Esophagus muscularis mucosa (tissue), 4 donors: Measurements from ENCODE around the gene SENP6. TPM values are rescaled to one million over a fixed set of nuclear protein-coding genes. Genes with fewer than 3 reads are reported as not detected.
"Not testable (repeated sequence)": the region's sequence is repeated elsewhere in the genome, so short reads cannot be mapped to it uniquely, and the experiment has no call there.

ENCODE experiments used
- DNase-seq: peaks from one replicate; pipeline ENCODE4 v3.0.0-alpha.2; 2017; ENCODE audit errors: extremely low spot score
- H3K27ac ChIP-seq, 4 donors: fragments of 200-600 bp; sonication (generic); replicated peaks in 1 of 4; 1 replicate in 3 of 4; 2 replicates in 1 of 4; pipeline ENCODE4 v1.5.1; 2016 to 2019; ENCODE audit warnings: mild to moderate bottlenecking in 1 of 4
- H3K27me3 ChIP-seq, 4 donors: fragments of 200-600 bp; sonication (generic); one replicate each; pipeline versions ENCODE4 v1.5.1 to v1.6.0; 2016 to 2019
- H3K36me3 ChIP-seq, 4 donors: fragments of 200-600 bp; sonication (generic); one replicate each; pipeline ENCODE4 v1.5.1; 2016 to 2019
- H3K4me1 ChIP-seq, 4 donors: fragments of 200-600 bp; sonication (generic); one replicate each; pipeline ENCODE4 v1.5.1; 2016 to 2019
- H3K4me3 ChIP-seq, 4 donors: fragments of 200-600 bp; sonication (generic); 1 replicate in 2 of 4; 2 replicates in 2 of 4; pipeline ENCODE4 v1.5.1; 2016 to 2019; ENCODE audit warnings: mild to moderate bottlenecking in 4 of 4, moderate library complexity in 1 of 4
- H3K9me3 ChIP-seq, 4 donors: fragments of 200-600 bp; sonication (generic); 1 replicate in 3 of 4; 2 replicates in 1 of 4; pipeline ENCODE4 v1.5.1; 2016 to 2019
- EP300 ChIP-seq: sonication (generic); formaldehyde crosslinking; IDR thresholded peaks from one replicate; pipeline ENCODE4 v1.6.1; 2017; ENCODE audit warnings: antibody characterized with exemption
- POLR2A ChIP-seq: fragments of 450-650 bp; IDR thresholded peaks from one replicate; pipeline ENCODE4 v1.6.1; 2017; ENCODE audit warnings: antibody characterized with exemption, moderate library complexity, mild to moderate bottlenecking, low read depth
- POLR2AphosphoS5 ChIP-seq, 2 donors: sonication (generic); formaldehyde crosslinking; IDR thresholded peaks; one replicate each; pipeline ENCODE4 v1.6.1; 2017; ENCODE audit warnings: antibody characterized with exemption in 2 of 2
- WGBS: methylation state at CpG from one replicate; pipeline ENCODE4 v1.1.5; 2018; 5-methylcytosine and 5-hydroxymethylcytosine counted together
- intact Hi-C: fragments of 100-400 bp; cut with DNase I; formaldehyde crosslinking; loops from one replicate; pipeline ENCODE4 v1.15.1; 2023
- total RNA-seq, 4 donors: library from RNA; depleted of rRNA; stranded (reverse); fragments of >200 nt; gene quantifications; one replicate each; pipeline versions ENCODE4 v1.1.0 to v1.2.1, GENCODE V29; 2016
- TF ChIP-seq, protein P1 (sequence below), 3 experiments: fragments of 200-600 bp in 2 of 3; fragments of 450-650 bp in 1 of 3; sonication (generic) in 2 of 3; IDR thresholded peaks; one replicate each; pipeline ENCODE4 v1.5.1; 2017 to 2019; ENCODE audit warnings: antibody characterized with exemption in 3 of 3, mild to moderate bottlenecking in 2 of 3, moderate library complexity in 1 of 3

The SENP6 gene
- total RNA-seq, 4 donors from 2014 or later: 91.8 to 145 (median 107) TPM

DNA sequence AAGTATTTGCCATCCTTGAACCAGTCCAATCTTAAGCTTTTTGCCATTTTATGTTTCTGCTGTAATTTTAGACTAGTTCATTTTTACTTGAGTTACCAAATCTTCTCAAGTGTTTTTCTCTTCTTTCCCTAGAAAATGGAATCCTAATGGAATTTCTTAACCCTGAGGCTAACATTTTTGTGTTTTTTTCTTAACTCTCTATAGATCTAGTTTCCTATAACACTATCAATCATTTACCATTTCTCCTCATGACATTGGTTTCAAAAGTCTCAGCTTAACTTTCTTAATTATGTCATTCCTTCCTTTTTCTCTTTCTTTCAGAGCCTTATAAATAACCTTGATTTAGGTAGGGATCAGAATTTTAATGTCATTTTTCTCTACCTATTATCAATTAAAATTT, 54.8 kb downstream of the SENP6 start:
- H3K9me3 ChIP-seq: no peaks in the 10 kb centered on the region
- no peaks in the 10 kb centered on the region for H3K27me3 ChIP-seq
- no peak overlapping the region for H3K4me3 ChIP-seq
- TF ChIP-seq EP300: no peak
- TF ChIP-seq POLR2AphosphoS5 (IDR thresholded peaks at IDR 0.05): no peak
- TF ChIP-seq POLR2A: no peak
- TF ChIP-seq, protein P1, sequence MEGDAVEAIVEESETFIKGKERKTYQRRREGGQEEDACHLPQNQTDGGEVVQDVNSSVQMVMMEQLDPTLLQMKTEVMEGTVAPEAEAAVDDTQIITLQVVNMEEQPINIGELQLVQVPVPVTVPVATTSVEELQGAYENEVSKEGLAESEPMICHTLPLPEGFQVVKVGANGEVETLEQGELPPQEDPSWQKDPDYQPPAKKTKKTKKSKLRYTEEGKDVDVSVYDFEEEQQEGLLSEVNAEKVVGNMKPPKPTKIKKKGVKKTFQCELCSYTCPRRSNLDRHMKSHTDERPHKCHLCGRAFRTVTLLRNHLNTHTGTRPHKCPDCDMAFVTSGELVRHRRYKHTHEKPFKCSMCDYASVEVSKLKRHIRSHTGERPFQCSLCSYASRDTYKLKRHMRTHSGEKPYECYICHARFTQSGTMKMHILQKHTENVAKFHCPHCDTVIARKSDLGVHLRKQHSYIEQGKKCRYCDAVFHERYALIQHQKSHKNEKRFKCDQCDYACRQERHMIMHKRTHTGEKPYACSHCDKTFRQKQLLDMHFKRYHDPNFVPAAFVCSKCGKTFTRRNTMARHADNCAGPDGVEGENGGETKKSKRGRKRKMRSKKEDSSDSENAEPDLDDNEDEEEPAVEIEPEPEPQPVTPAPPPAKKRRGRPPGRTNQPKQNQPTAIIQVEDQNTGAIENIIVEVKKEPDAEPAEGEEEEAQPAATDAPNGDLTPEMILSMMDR (IDR thresholded peaks at IDR 0.05): no peak
- intact Hi-C loops: no loop called here
- peaks cover 0 to 7% (median 4%) of the 10 kb centered on the region in 4 donors for H3K4me1 ChIP-seq
- H3K36me3 ChIP-seq: peaks cover 29 to 57% (median 36%) of the 10 kb centered on the region in 4 donors
- H3K27ac ChIP-seq: no peak overlapping the region
- DNase-seq: no peak

DNA sequence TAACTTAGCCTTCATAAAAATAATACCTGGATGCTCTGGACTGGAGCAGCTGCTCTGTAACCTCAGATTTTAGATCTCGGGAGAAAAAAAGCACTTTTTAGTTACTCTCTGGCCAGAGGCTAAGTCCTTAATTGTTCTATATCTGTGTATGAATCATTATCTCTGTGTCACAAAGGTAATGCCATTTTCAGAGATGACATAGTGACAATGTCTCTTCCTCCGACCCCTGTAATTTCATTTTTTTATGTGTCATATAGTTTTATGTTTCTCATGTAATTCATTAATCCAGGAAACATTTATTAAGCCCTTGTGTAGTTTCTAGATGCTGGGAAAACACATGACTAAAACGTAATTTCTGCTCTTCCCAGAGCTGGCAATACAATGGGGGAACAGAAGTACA, 55.6 kb downstream of the SENP6 start:
- H3K9me3 ChIP-seq: no peaks in the 10 kb centered on the region
- H3K27me3 ChIP-seq: no peaks in the 10 kb centered on the region
- TF ChIP-seq POLR2A: no peak
- no peak for DNase-seq
- intact Hi-C loops: no loop called here
- no peak overlapping the region for H3K4me3 ChIP-seq
- 77% methylated on average over 3 of the region's 3 CpGs for WGBS
- H3K27ac ChIP-seq: no peak overlapping the region
- H3K4me1 ChIP-seq: peaks cover 0 to 7% (median 4%) of the 10 kb centered on the region in 4 donors
- H3K36me3 ChIP-seq: peaks cover 29 to 58% (median 37%) of the 10 kb centered on the region in 4 donors

DNA sequence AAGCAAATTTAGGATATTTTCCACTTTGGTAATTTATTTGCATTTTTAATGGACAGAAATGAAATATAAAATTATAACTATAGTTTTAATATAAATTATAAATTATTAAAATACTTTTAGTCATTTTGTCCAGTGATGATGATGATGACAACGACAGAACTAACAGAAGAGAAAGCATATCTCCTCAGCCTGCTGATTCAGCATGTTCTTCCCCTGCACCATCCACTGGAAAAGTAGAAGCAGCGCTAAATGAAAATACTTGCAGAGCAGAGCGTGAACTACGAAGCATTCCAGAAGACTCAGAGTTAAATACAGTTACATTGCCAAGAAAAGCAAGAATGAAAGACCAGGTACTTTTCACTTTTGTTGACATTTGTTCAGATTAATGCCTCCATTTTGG, 64.9 kb downstream of the SENP6 start:
- TF ChIP-seq POLR2AphosphoS5 (IDR thresholded peaks at IDR 0.05): no peak
- TF ChIP-seq, protein P1 (IDR thresholded peaks at IDR 0.05): no peak
- no peak for TF ChIP-seq POLR2A
- no peaks in the 10 kb centered on the region for H3K9me3 ChIP-seq
- 87% methylated on average over 4 of the region's 4 CpGs for WGBS
- H3K27ac ChIP-seq: no peak overlapping the region
- H3K27me3 ChIP-seq: no peaks in the 10 kb centered on the region
- H3K4me1 ChIP-seq: no peaks in the 10 kb centered on the region
- peaks cover 7 to 77% (median 39%) of the 10 kb centered on the region in 4 donors for H3K36me3 ChIP-seq
- no peak for DNase-seq
- intact Hi-C loops: no loop called here
- no peak overlapping the region for H3K4me3 ChIP-seq

DNA sequence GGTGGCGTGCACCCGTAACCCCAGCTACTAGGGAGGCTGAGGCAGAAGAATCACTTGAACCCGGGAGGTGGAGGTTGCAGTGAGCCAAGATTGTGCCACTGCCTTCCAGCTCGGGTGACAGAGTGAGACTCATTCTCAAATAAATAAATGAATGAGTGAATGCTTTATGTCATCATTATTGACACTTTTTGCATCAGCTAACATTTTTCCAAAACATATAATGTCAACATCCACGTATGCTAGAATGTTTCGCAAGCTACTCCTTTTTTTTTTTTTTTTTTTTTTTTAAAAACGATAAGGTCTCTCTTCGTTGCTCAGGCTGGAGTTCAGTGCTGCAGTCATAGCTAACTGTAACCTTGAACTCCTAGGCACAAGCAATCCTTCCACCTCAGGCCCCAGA, 72.2 kb downstream of the SENP6 start:
- no peaks in the 10 kb centered on the region for H3K4me1 ChIP-seq
- H3K9me3 ChIP-seq: no peaks in the 10 kb centered on the region
- intact Hi-C loops: no loop called here
- H3K27ac ChIP-seq: no peak overlapping the region
- no peak overlapping the region for H3K4me3 ChIP-seq
- 85% methylated on average over 8 of the region's 8 CpGs for WGBS
- H3K36me3 ChIP-seq: peaks cover 22 to 87% (median 47%) of the 10 kb centered on the region in 4 donors
- no peaks in the 10 kb centered on the region for H3K27me3 ChIP-seq
- DNase-seq: no peak
- TF ChIP-seq POLR2AphosphoS5 (IDR thresholded peaks at IDR 0.05) (no peak), POLR2A (no peak)

DNA sequence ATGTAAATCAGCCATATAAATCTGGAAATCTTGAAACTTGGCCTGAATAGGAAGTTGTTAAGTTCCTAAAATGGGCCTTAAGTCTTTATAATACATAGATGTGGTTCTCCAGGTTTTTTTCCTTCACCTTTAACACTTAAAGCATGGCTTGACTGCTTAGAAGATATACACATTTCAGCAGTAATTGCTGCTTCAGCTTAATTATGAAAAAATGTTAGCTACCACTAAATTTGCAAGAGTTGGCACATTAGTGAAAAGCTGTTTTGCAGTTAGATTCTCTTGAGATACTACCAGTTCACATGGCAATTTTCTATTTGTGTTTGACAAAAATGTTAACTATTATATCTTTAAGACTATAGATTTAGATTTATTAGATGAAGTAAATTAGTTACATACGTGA, 74.7 kb downstream of the SENP6 start:
- intact Hi-C loops: no loop called here
- no peak for DNase-seq
- no peaks in the 10 kb centered on the region for H3K27me3 ChIP-seq
- H3K9me3 ChIP-seq: no peaks in the 10 kb centered on the region
- H3K4me1 ChIP-seq: no peaks in the 10 kb centered on the region
- H3K27ac ChIP-seq: no peak overlapping the region
- peaks cover 42 to 95% (median 64%) of the 10 kb centered on the region in 4 donors for H3K36me3 ChIP-seq
- 90% methylated on average over 1 of the region's 1 CpG for WGBS
- no peak overlapping the region for H3K4me3 ChIP-seq
- no peak for TF ChIP-seq POLR2A
- no peak for TF ChIP-seq EP300
- no peak for TF ChIP-seq POLR2AphosphoS5 (IDR thresholded peaks at IDR 0.05)
- TF ChIP-seq, protein P1 (IDR thresholded peaks at IDR 0.05): no peak

DNA sequence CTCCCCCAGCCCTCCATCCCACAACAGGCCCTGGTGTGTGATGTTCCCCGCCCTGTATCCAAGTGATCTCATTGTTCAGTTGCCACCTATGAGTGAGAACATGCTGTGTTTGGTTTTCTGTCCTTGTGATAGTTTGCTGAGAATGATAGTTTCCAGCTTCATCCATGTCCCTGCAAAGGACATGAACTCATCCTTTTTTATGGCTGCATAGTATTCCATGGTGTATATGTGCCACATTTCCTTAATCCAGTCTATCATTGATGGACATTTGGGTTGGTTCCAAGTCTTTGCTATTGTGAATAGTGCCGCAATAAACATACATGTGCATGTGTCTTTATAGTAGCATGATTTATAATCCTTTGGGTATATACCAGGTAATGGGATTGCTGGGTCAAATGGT, 80.9 kb downstream of the SENP6 start:
- H3K27ac ChIP-seq, H3K4me1 ChIP-seq, intact Hi-C loops, DNase-seq, H3K4me3 ChIP-seq, H3K27me3 ChIP-seq, H3K9me3 ChIP-seq: not testable (repeated sequence)
- 97% methylated on average over 2 of the region's 2 CpGs for WGBS
- peaks cover 38 to 68% (median 59%) of the 10 kb centered on the region in 4 donors for H3K36me3 ChIP-seq

DNA sequence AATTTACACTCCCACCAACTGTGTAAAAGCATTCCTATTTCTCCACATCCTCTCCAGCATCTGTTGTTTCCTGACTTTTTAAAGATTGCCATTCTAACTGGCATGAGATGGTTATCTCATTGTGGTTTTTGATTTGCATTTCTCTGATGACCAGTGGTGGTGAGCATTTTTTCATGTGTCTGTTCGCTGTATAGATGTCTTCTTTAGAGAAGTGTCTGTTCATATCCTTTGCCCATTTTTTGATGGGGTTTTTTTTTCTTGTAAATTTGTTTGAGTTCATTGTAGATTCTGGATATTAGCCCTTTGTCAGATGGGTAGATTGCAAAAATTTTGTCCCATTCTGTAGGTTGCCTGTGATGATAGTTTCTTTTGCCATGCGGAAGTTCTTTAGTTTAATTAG, 81.3 kb downstream of the SENP6 start:
- H3K4me1 ChIP-seq, H3K27ac ChIP-seq, DNase-seq, intact Hi-C loops, H3K27me3 ChIP-seq, H3K4me3 ChIP-seq, H3K9me3 ChIP-seq: not testable (repeated sequence)
- peaks cover 34 to 68% (median 59%) of the 10 kb centered on the region in 4 donors for H3K36me3 ChIP-seq
- 93% methylated on average over 2 of the region's 2 CpGs for WGBS

DNA sequence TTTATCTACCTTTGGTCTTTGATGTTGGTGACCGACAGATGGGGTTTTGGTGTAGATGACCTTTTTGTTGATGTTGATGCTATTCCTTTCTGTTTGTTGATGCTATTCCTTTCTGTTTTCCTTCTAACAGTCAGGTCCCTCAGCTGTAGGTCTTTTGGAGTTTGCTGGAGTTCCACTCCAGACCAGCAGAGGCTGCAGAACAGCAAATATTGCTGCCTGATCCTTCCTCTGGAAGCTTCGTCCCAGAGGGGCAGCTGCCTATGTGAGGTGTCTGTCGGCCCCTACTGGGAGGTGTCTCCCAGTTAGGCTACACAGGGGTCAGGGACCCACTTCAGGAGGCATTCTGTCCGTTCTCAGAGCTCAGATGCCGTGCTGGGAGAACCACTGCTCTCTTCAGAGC, 85.9 kb downstream of the SENP6 start:
- H3K36me3 ChIP-seq: peaks cover 0 to 63% (median 46%) of the 10 kb centered on the region in 4 donors
- H3K27me3 ChIP-seq, DNase-seq, H3K4me3 ChIP-seq, H3K9me3 ChIP-seq, intact Hi-C loops, H3K27ac ChIP-seq, H3K4me1 ChIP-seq: not testable (repeated sequence)
- WGBS: 95% methylated on average over 5 of the region's 5 CpGs

DNA sequence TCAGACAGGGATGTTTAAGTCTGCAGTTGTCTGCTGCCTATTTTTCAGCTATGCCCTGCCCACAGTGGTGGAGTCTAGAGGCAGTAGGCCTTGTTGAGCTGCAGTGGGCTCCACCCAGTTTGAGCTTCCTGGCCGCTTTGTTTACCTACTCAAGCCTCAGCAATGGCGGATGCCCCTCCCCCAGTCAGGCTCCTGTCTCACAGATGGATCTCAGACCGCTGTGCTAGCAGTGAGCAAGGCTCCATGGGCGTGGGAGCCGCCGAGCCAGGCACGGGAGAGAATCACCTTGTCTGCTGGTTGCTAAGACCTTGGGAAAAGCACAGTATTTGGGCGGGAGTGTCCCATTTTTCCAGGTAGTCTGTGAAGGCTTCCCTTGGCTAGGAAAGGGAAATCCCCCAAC, 86.3 kb downstream of the SENP6 start:
- DNase-seq, H3K4me1 ChIP-seq: not testable (repeated sequence)
- WGBS: 91% methylated on average over 4 of the region's 8 CpGs

More for the DNA sequence above, 86.3 kb downstream of the SENP6 start:
- H3K27me3 ChIP-seq, H3K9me3 ChIP-seq, H3K27ac ChIP-seq, H3K4me3 ChIP-seq, intact Hi-C loops: not testable (repeated sequence)
- H3K36me3 ChIP-seq: peaks cover 0 to 63% (median 48%) of the 10 kb centered on the region in 4 donors
